HG03432 (cell line): ENCODE results near the gene DUOXA2.
"Not testable (repeated sequence)": the region's sequence is repeated elsewhere in the genome, so short reads cannot be mapped to it uniquely, and the experiment has no call there.

ENCODE experiments used
- ATAC-seq: cut with Tn5 transposase; IDR thresholded peaks from one replicate; pipeline ENCODE4 v1.9.1; 2021; ENCODE audit warnings: mild to moderate bottlenecking, moderate library complexity; ENCODE audit not compliant: unreplicated experiment

The DUOXA2 gene

GRCh38 chr15:45134682-45135604, 20.8 kb downstream of the DUOXA2 start:
- no peak for ATAC-seq

- not testable (repeated sequence) for ATAC-seq
These were observed 21.7 kb downstream of the DUOXA2 start for GRCh38 chr15:45135705-45136377.

- no peak for ATAC-seq
These were observed 22.2 kb downstream of the DUOXA2 start for GRCh38 chr15:45136378-45136764.

- ATAC-seq = no peak
These were observed 23.6 kb downstream of the DUOXA2 start for GRCh38 chr15:45137703-45138102.

GRCh38 chr15:45138814-45139765, 25.0 kb downstream of the DUOXA2 start:
- ATAC-seq = no peak

- ATAC-seq = no peak
These were observed 25.6 kb downstream of the DUOXA2 start for GRCh38 chr15:45139770-45140169.

- ATAC-seq = no peak
These were observed 26.6 kb downstream of the DUOXA2 start for GRCh38 chr15:45140557-45141250.

- ATAC-seq = no peak
These were observed 27.3 kb downstream of the DUOXA2 start for GRCh38 chr15:45141386-45141785.

GRCh38 chr15:45143056-45143455, 28.9 kb downstream of the DUOXA2 start:
- ATAC-seq = no peak

- no peak for ATAC-seq
These were observed 29.8 kb downstream of the DUOXA2 start for GRCh38 chr15:45143946-45144345.

- no peak for ATAC-seq
These were observed 30.6 kb downstream of the DUOXA2 start for GRCh38 chr15:45144775-45145174.

- ATAC-seq = no peak
These were observed 32.3 kb downstream of the DUOXA2 start for GRCh38 chr15:45146405-45146804.

- no peak for ATAC-seq
These were observed 33.5 kb downstream of the DUOXA2 start for GRCh38 chr15:45147606-45148005.

- no peak for ATAC-seq
These were observed 34.2 kb downstream of the DUOXA2 start for GRCh38 chr15:45148076-45149059.

GRCh38 chr15:45149060-45149459, 34.9 kb downstream of the DUOXA2 start:
- no peak for ATAC-seq

- ATAC-seq = no peak
These were observed 36.4 kb downstream of the DUOXA2 start for GRCh38 chr15:45150481-45150880.

GRCh38 chr15:45150997-45151396, 36.9 kb downstream of the DUOXA2 start:
- ATAC-seq = no peak

GRCh38 chr15:45151998-45152828, 38.1 kb downstream of the DUOXA2 start:
- ATAC-seq = no peak
